Liver (tissue), 3 donors: ENCODE measurements around the gene SYNGR1.
A peak's percentile ranks its signal among the peaks of the same experiment; 100 is the strongest.

ENCODE experiments used
- ATF3 ChIP-seq: IDR thresholded peaks from 2 replicates; pipeline ENCODE4 v1.6.1; 2016; ENCODE audit warnings: antibody characterized with exemption
- CTCF ChIP-seq: fragments of 150-350 bp; IDR thresholded peaks from 2 replicates; pipeline ENCODE4 v1.5.1; 2017; ENCODE audit warnings: improper control_type of control experiment, low read depth, low read length; ENCODE audit not compliant: missing input control
- REST ChIP-seq: IDR thresholded peaks from 2 replicates; pipeline ENCODE4 v1.6.1; 2016; ENCODE audit warnings: antibody characterized with exemption, mild to moderate bottlenecking
- ZBTB33 ChIP-seq: IDR thresholded peaks from 2 replicates; pipeline ENCODE4 v1.6.1; 2016; ENCODE audit warnings: antibody characterized with exemption
- donor health status: healthy.
- donor health status: healthy.

- TF ChIP-seq REST (no peak), CTCF (peak; percentile 5), ZBTB33 (no peak), ATF3 (no peak)
These were observed 49.5 kb upstream of the SYNGR1 start for GRCh38 chr22:39300186-39300830.
